ENCODE measurements around the gene NLK.
A peak's percentile ranks its signal among the peaks of the same experiment; 100 is the strongest.
"Not testable (repeated sequence)": the region's sequence is repeated elsewhere in the genome, so short reads cannot be mapped to it uniquely, and the experiment has no call there.

Gene NLK

GRCh38 chr17:28042657-28042720 is at the start of gene NLK:
Gene NLK, plus strand, starts transcription at chr17:28042677. Its CDS starts 197 bp downstream, at chr17:28042874.
- ATAC-seq (no peak), DNase-seq (ENCODE audit: low spot score in 2 of 2) (no peak)
- peaks cover 57% of the 10 kb centered on the region for H3K4me1 Mint-ChIP-seq
- peaks cover 3% of the 10 kb centered on the region for H3K9me3 Mint-ChIP-seq
- H3K27ac Mint-ChIP-seq: peak within 1 kb of the TSS; percentile 84
- H3K36me3 Mint-ChIP-seq: peaks cover 17% of the 10 kb centered on the region
- H3K4me3 Mint-ChIP-seq: peak within 1 kb of the TSS; percentile 77

GRCh38 chr17:27993161-27993695 is 49.2 kb upstream of the NLK start:
- no peak for DNase-seq (ENCODE audit: low spot score in 2 of 2)
- H3K4me3 Mint-ChIP-seq: no peak overlapping the region
- H3K4me1 Mint-ChIP-seq: no peaks in the 10 kb centered on the region
- no peak overlapping the region for H3K27ac Mint-ChIP-seq
- no peaks in the 10 kb centered on the region for H3K36me3 Mint-ChIP-seq
- ATAC-seq: no peak
- no peaks in the 10 kb centered on the region for H3K9me3 Mint-ChIP-seq

- no peaks in the 10 kb centered on the region for H3K4me1 Mint-ChIP-seq
- H3K36me3 Mint-ChIP-seq: no peaks in the 10 kb centered on the region
- no peak overlapping the region for H3K27ac Mint-ChIP-seq
- ATAC-seq (no peak), DNase-seq (ENCODE audit: low spot score in 2 of 2) (no peak)
- H3K9me3 Mint-ChIP-seq: no peaks in the 10 kb centered on the region
- no peak overlapping the region for H3K4me3 Mint-ChIP-seq
Measured at GRCh38 chr17:27993723-27994310, 48.7 kb upstream of the NLK start.

GRCh38 chr17:27994586-27994985 is 47.9 kb upstream of the NLK start:
- Mint-ChIP-seq H3K36me3 (no peaks in the 10 kb centered on the region), H3K9me3 (no peaks in the 10 kb centered on the region), H3K4me1 (no peaks in the 10 kb centered on the region), H3K27ac (no peak overlapping the region), H3K4me3 (no peak overlapping the region)
- DNase-seq (ENCODE audit: low spot score in 2 of 2) (no peak), ATAC-seq (no peak)

GRCh38 chr17:27995554-27995953 is 46.9 kb upstream of the NLK start:
- no peaks in the 10 kb centered on the region for H3K36me3 Mint-ChIP-seq
- no peak for ATAC-seq
- H3K4me3 Mint-ChIP-seq: no peak overlapping the region

GRCh38 chr17:27996202-27997043 is 46.1 kb upstream of the NLK start:
- DNase-seq (ENCODE audit: low spot score in 2 of 2) (no peak), ATAC-seq (no peak)
- no peaks in the 10 kb centered on the region for H3K36me3 Mint-ChIP-seq
- no peaks in the 10 kb centered on the region for H3K9me3 Mint-ChIP-seq
- no peaks in the 10 kb centered on the region for H3K4me1 Mint-ChIP-seq
- H3K4me3 Mint-ChIP-seq: no peak overlapping the region
- no peak overlapping the region for H3K27ac Mint-ChIP-seq

More at GRCh38 chr17:27995554-27995953, 46.9 kb upstream of the NLK start:
- no peak for DNase-seq (ENCODE audit: low spot score in 2 of 2)
- Mint-ChIP-seq H3K9me3 (no peaks in the 10 kb centered on the region), H3K4me1 (no peaks in the 10 kb centered on the region), H3K27ac (no peak overlapping the region)

GRCh38 chr17:27997044-27997401 is 45.5 kb upstream of the NLK start:
- no peak for DNase-seq (ENCODE audit: low spot score in 2 of 2)
- Mint-ChIP-seq H3K4me1 (no peaks in the 10 kb centered on the region), H3K27ac (no peak overlapping the region), H3K36me3 (no peaks in the 10 kb centered on the region), H3K9me3 (no peaks in the 10 kb centered on the region), H3K4me3 (no peak overlapping the region)
- no peak for ATAC-seq

- Mint-ChIP-seq H3K27ac (no peak overlapping the region), H3K9me3 (no peaks in the 10 kb centered on the region), H3K36me3 (no peaks in the 10 kb centered on the region), H3K4me3 (no peak overlapping the region), H3K4me1 (no peaks in the 10 kb centered on the region)
- DNase-seq (ENCODE audit: low spot score in 2 of 2) (no peak), ATAC-seq (no peak)
Measured at GRCh38 chr17:27997522-27997921, 45.0 kb upstream of the NLK start.

- H3K27ac Mint-ChIP-seq: no peak overlapping the region
Measured at GRCh38 chr17:28001149-28001548, 41.3 kb upstream of the NLK start.

GRCh38 chr17:28004344-28004743 is 38.1 kb upstream of the NLK start:
- ATAC-seq (no peak), DNase-seq (ENCODE audit: low spot score in 2 of 2) (no peak)
- Mint-ChIP-seq H3K27ac (no peak overlapping the region), H3K4me3 (no peak overlapping the region), H3K36me3 (no peaks in the 10 kb centered on the region), H3K4me1 (no peaks in the 10 kb centered on the region), H3K9me3 (no peaks in the 10 kb centered on the region)

More at GRCh38 chr17:28001149-28001548, 41.3 kb upstream of the NLK start:
- Mint-ChIP-seq H3K4me1 (no peaks in the 10 kb centered on the region), H3K9me3 (no peaks in the 10 kb centered on the region), H3K4me3 (no peak overlapping the region), H3K36me3 (no peaks in the 10 kb centered on the region)
- no peak for DNase-seq (ENCODE audit: low spot score in 2 of 2)
- ATAC-seq: peak; percentile 61

GRCh38 chr17:28007925-28008324 is 34.6 kb upstream of the NLK start:
- H3K9me3 Mint-ChIP-seq; H3K4me3 Mint-ChIP-seq; DNase-seq (ENCODE audit: low spot score in 2 of 2); H3K27ac Mint-ChIP-seq; ATAC-seq; H3K4me1 Mint-ChIP-seq; H3K36me3 Mint-ChIP-seq: not testable (repeated sequence)

- H3K4me1 Mint-ChIP-seq: no peaks in the 10 kb centered on the region
- no peaks in the 10 kb centered on the region for H3K9me3 Mint-ChIP-seq
- no peak for DNase-seq (ENCODE audit: low spot score in 2 of 2)
- ATAC-seq: no peak
- H3K4me3 Mint-ChIP-seq: no peak overlapping the region
- no peaks in the 10 kb centered on the region for H3K36me3 Mint-ChIP-seq
- H3K27ac Mint-ChIP-seq: no peak overlapping the region
Measured at GRCh38 chr17:28008513-28008912, 34.0 kb upstream of the NLK start.

GRCh38 chr17:28010406-28010805 is 32.1 kb upstream of the NLK start:
- no peak overlapping the region for H3K27ac Mint-ChIP-seq

GRCh38 chr17:28018439-28019070 is 23.9 kb upstream of the NLK start:
- no peak overlapping the region for H3K27ac Mint-ChIP-seq
- DNase-seq (ENCODE audit: low spot score in 2 of 2) (no peak), ATAC-seq (no peak)
- no peaks in the 10 kb centered on the region for H3K36me3 Mint-ChIP-seq
- H3K4me3 Mint-ChIP-seq: no peak overlapping the region
- no peaks in the 10 kb centered on the region for H3K9me3 Mint-ChIP-seq
- no peaks in the 10 kb centered on the region for H3K4me1 Mint-ChIP-seq

More at GRCh38 chr17:28010406-28010805, 32.1 kb upstream of the NLK start:
- Mint-ChIP-seq H3K4me1 (no peaks in the 10 kb centered on the region), H3K36me3 (no peaks in the 10 kb centered on the region), H3K9me3 (no peaks in the 10 kb centered on the region), H3K4me3 (no peak overlapping the region)
- no peak for DNase-seq (ENCODE audit: low spot score in 2 of 2)
- ATAC-seq: no peak

GRCh38 chr17:28020515-28020914 is 22.0 kb upstream of the NLK start:
- H3K4me1 Mint-ChIP-seq: no peaks in the 10 kb centered on the region
- DNase-seq (ENCODE audit: low spot score in 2 of 2) (no peak), ATAC-seq (no peak)
- no peaks in the 10 kb centered on the region for H3K9me3 Mint-ChIP-seq
- no peaks in the 10 kb centered on the region for H3K36me3 Mint-ChIP-seq
- H3K4me3 Mint-ChIP-seq: no peak overlapping the region
- H3K27ac Mint-ChIP-seq: no peak overlapping the region

- no peak overlapping the region for H3K4me3 Mint-ChIP-seq
- H3K4me1 Mint-ChIP-seq: no peaks in the 10 kb centered on the region
- no peaks in the 10 kb centered on the region for H3K9me3 Mint-ChIP-seq
- no peaks in the 10 kb centered on the region for H3K36me3 Mint-ChIP-seq
- H3K27ac Mint-ChIP-seq: no peak overlapping the region
- no peak for ATAC-seq
- DNase-seq (ENCODE audit: low spot score in 2 of 2): no peak
Measured at GRCh38 chr17:28029044-28029443, 13.4 kb upstream of the NLK start.

All from stimulated activated effector memory CD8-positive, alpha-beta T cell treated with anti-CD3 and anti-CD28 coated beads, Interleukin-12 subunit alpha, Interleukin-12 subunit beta, amount 100 ng/mL, for 72 hours (primary cell).